Subcutaneous abdominal adipose tissue (tissue), 5 donors: ENCODE results near the gene IDE.
"Not testable (repeated sequence)": the region's sequence is repeated elsewhere in the genome, so short reads cannot be mapped to it uniquely, and the experiment has no call there.

ENCODE experiments used
- H3K27ac ChIP-seq: one replicate; pipeline ENCODE4 v1.7.0; 2013; ENCODE audit warnings: low read depth, mild to moderate bottlenecking, inconsistent platforms, low read length, moderate library complexity
- H3K27me3 ChIP-seq, 5 donors: one replicate each; pipeline ENCODE4 v1.7.0; 2013; ENCODE audit warnings: low read length in 5 of 5, inconsistent platforms in 1 of 5; ENCODE audit not compliant: control insufficient read depth in 5 of 5, insufficient read depth in 4 of 5
- H3K36me3 ChIP-seq, 5 donors: one replicate each; pipeline ENCODE4 v1.7.0; 2013; ENCODE audit warnings: low read length in 5 of 5; ENCODE audit not compliant: control insufficient read depth in 5 of 5, insufficient read depth in 5 of 5
- H3K4me1 ChIP-seq, 5 donors: one replicate each; pipeline ENCODE4 v1.7.0; 2013; ENCODE audit warnings: low read length in 5 of 5, mild to moderate bottlenecking in 3 of 5, moderate library complexity in 1 of 5; ENCODE audit not compliant: control insufficient read depth in 5 of 5, insufficient read depth in 5 of 5
- H3K4me3 ChIP-seq, 5 donors: one replicate each; pipeline ENCODE4 v1.7.0; 2013; ENCODE audit warnings: low read length in 5 of 5, low read depth in 1 of 5
- H3K9ac ChIP-seq, 5 donors: one replicate each; pipeline ENCODE4 v1.7.0; 2013; ENCODE audit warnings: low read length in 5 of 5, mild to moderate bottlenecking in 4 of 5, moderate library complexity in 3 of 5
- H3K9me3 ChIP-seq, 5 donors: one replicate each; pipeline ENCODE4 v1.7.0; 2013; ENCODE audit warnings: low read length in 5 of 5; ENCODE audit not compliant: control insufficient read depth in 5 of 5
- donor health status: healthy.
- donor health status: healthy.
- donor health status: healthy.
- donor health status: healthy.
- donor health status: healthy.

IDE gene

GRCh38 chr10:92590623-92591549 is 17.0 kb upstream of the IDE start:
- Histone ChIP-seq H3K27ac (peak overlapping the region; percentile 91), H3K36me3 (no peaks in the 10 kb centered on the region), H3K4me1 (peaks cover 0 to 27% (median 18%) of the 10 kb centered on the region in 5 donors), H3K9ac (peak overlapping the region; percentile 2 to 79 (median 77)), H3K4me3 (peak overlapping the region; percentile 67 to 81 (median 76)), H3K9me3 (no peaks in the 10 kb centered on the region), H3K27me3 (no peaks in the 10 kb centered on the region)

- H3K36me3 ChIP-seq, H3K4me1 ChIP-seq, H3K9ac ChIP-seq, H3K4me3 ChIP-seq, H3K27ac ChIP-seq, H3K9me3 ChIP-seq, H3K27me3 ChIP-seq: not testable (repeated sequence)
These were observed 8.5 kb upstream of the IDE start for GRCh38 chr10:92582347-92582746.

GRCh38 chr10:92575961-92576360 is 2.1 kb upstream of the IDE start:
- no peaks in the 10 kb centered on the region for H3K36me3 ChIP-seq
- no peaks in the 10 kb centered on the region for H3K27me3 ChIP-seq
- no peak overlapping the region for H3K4me3 ChIP-seq
- H3K4me1 ChIP-seq, result peaks cover 5 to 29% (median 28%) of the 10 kb centered on the region in 5 donors
- no peak overlapping the region for H3K9ac ChIP-seq
- no peaks in the 10 kb centered on the region for H3K9me3 ChIP-seq
- no peak overlapping the region for H3K27ac ChIP-seq

GRCh38 chr10:92574548-92575261 is 812 bp upstream of the IDE start:
- H3K4me3 ChIP-seq, result peak overlapping the region; percentile 66 to 95 (median 86)
- peak overlapping the region; percentile 90 for H3K27ac ChIP-seq
- no peaks in the 10 kb centered on the region for H3K9me3 ChIP-seq
- H3K9ac ChIP-seq, result peak overlapping the region in 4 of 5 donors; percentile 84 to 94 (median 92)
- H3K36me3 ChIP-seq, result no peaks in the 10 kb centered on the region
- no peaks in the 10 kb centered on the region for H3K27me3 ChIP-seq
- peaks cover 5 to 29% (median 28%) of the 10 kb centered on the region in 5 donors for H3K4me1 ChIP-seq

GRCh38 chr10:92573091-92573797 is 649 bp downstream of the IDE start:
- no peaks in the 10 kb centered on the region for H3K27me3 ChIP-seq
- peak overlapping the region; percentile 74 to 95 (median 86) for H3K4me3 ChIP-seq
- H3K4me1 ChIP-seq, result peaks cover 5 to 29% (median 28%) of the 10 kb centered on the region in 5 donors
- H3K36me3 ChIP-seq, result peaks cover 0 to 4% (median 0%) of the 10 kb centered on the region in 5 donors
- H3K9ac ChIP-seq, result peak overlapping the region; percentile 84 to 94 (median 92)
- peak overlapping the region; percentile 90 for H3K27ac ChIP-seq
- H3K9me3 ChIP-seq, result no peaks in the 10 kb centered on the region

GRCh38 chr10:92572362-92573090 is 1.4 kb downstream of the IDE start:
- peak overlapping the region; percentile 90 for H3K27ac ChIP-seq
- peaks cover 0 to 4% (median 0%) of the 10 kb centered on the region in 5 donors for H3K36me3 ChIP-seq

GRCh38 chr10:92571649-92572048 is 2.2 kb downstream of the IDE start:
- Histone ChIP-seq H3K27me3 (no peaks in the 10 kb centered on the region), H3K4me1 (peaks cover 5 to 29% (median 28%) of the 10 kb centered on the region in 5 donors), H3K27ac (no peak overlapping the region), H3K36me3 (peaks cover 0 to 4% (median 0%) of the 10 kb centered on the region in 5 donors), H3K9me3 (no peaks in the 10 kb centered on the region), H3K4me3 (no peak overlapping the region), H3K9ac (peak overlapping the region in 3 of 5 donors; percentile 26 to 92 (median 35))

More at GRCh38 chr10:92572362-92573090, 1.4 kb downstream of the IDE start:
- Histone ChIP-seq H3K27me3 (no peaks in the 10 kb centered on the region), H3K9me3 (no peaks in the 10 kb centered on the region), H3K4me3 (peak overlapping the region; percentile 74 to 95 (median 86)), H3K4me1 (peaks cover 5 to 29% (median 28%) of the 10 kb centered on the region in 5 donors), H3K9ac (peak overlapping the region; percentile 84 to 94 (median 92))

GRCh38 chr10:92569663-92570062 is 4.2 kb downstream of the IDE start:
- H3K36me3 ChIP-seq, H3K4me3 ChIP-seq, H3K9me3 ChIP-seq, H3K27ac ChIP-seq, H3K27me3 ChIP-seq, H3K9ac ChIP-seq: not testable (repeated sequence)
- peaks cover 5 to 27% (median 24%) of the 10 kb centered on the region in 5 donors for H3K4me1 ChIP-seq

- no peaks in the 10 kb centered on the region for H3K27me3 ChIP-seq
- H3K9ac ChIP-seq, result no peak overlapping the region
- H3K9me3 ChIP-seq, result no peaks in the 10 kb centered on the region
- H3K36me3 ChIP-seq, result peaks cover 0 to 8% (median 3%) of the 10 kb centered on the region in 5 donors
- no peak overlapping the region for H3K4me3 ChIP-seq
- H3K27ac ChIP-seq, result no peak overlapping the region
- peaks cover 5 to 24% (median 21%) of the 10 kb centered on the region in 5 donors for H3K4me1 ChIP-seq
These were observed 4.8 kb downstream of the IDE start for GRCh38 chr10:92569071-92569470.
